Activated naive CD4-positive, alpha-beta T cell treated with anti-CD3 and anti-CD28 coated beads, Interleukin-2, amount 50 U/mL, for 24 hours (primary cell): ENCODE data around the gene B4GALT3.
A peak's percentile ranks its signal among the peaks of the same experiment; 100 is the strongest.

ENCODE experiments used
- H3K27ac Mint-ChIP-seq: one replicate; pipeline ENCODE4 v1.8.0; 2021; ENCODE audit warnings: mild to moderate bottlenecking, mixed read lengths
- H3K27me3 Mint-ChIP-seq: one replicate; pipeline ENCODE4 v1.8.0; 2021; ENCODE audit warnings: mixed read lengths
- H3K36me3 Mint-ChIP-seq: one replicate; pipeline ENCODE4 v1.8.0; 2021; ENCODE audit warnings: mixed read lengths
- H3K4me1 Mint-ChIP-seq: one replicate; pipeline ENCODE4 v1.8.0; 2021; ENCODE audit warnings: mixed read lengths
- H3K4me3 Mint-ChIP-seq: one replicate; pipeline ENCODE4 v1.8.0; 2021; ENCODE audit warnings: mild to moderate bottlenecking, mixed read lengths
- H3K9me3 Mint-ChIP-seq: one replicate; pipeline ENCODE4 v1.8.0; 2021; ENCODE audit warnings: mixed read lengths

B4GALT3 gene

DNA sequence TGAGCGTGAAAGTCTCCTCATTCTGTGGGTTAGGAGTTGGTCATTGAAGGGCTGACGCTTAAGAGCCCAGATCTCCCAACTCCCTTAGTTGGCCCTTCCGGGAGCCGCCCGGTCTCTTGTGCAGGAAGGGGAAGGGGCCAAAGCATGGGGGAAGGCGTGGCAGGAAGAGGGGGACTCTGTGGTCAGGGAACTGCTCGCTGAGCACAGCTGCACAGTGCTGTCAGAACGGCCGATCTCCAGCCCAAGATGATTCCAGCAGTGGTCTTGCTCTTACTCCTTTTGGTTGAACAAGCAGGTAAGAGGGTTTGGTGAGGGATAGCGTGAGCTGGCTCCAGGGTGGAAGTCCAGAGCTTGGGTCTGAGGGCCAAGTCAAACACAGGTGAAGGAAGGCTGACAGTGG lies 37.8 kb upstream of the B4GALT3 start, which contains the start of gene FCER1G:
TSS of gene FCER1G (plus strand) at position 220 of the 400 bp plus-strand sequence. CDS start at position 247, 27 bp downstream.
- H3K4me1 Mint-ChIP-seq, result peaks cover 50% of the 10 kb centered on the region
- H3K36me3 Mint-ChIP-seq, result peaks cover 19% of the 10 kb centered on the region
- H3K9me3 Mint-ChIP-seq, result no peaks in the 10 kb centered on the region
- peak within 1 kb of the TSS; percentile 66 for H3K4me3 Mint-ChIP-seq
- H3K27me3 Mint-ChIP-seq, result no peaks in the 10 kb centered on the region
- H3K27ac Mint-ChIP-seq, result peak within 1 kb of the TSS; percentile 65

DNA sequence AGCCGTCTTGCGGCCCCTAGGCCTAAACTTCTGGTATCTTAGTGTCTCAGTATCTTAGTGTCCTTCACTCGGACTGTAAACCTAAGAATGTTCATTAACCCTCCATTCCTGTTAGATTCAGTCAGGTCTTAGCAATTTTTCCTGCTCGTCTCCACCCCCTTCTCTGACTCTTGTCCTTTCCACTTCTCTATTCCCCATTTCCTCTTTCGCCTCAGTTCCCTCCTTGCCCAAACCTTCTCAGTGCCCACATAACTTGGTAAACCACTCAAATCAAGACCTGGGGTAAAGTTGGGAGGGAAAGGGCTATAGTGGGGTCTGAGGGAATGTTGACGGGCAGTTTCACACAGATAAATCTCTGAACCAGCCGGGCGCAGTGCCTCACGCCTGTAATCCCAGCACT lies 37.1 kb upstream of the B4GALT3 start:
- Mint-ChIP-seq H3K4me1 (peaks cover 50% of the 10 kb centered on the region), H3K27me3 (no peaks in the 10 kb centered on the region), H3K4me3 (no peak overlapping the region), H3K27ac (no peak overlapping the region), H3K9me3 (no peaks in the 10 kb centered on the region), H3K36me3 (peaks cover 26% of the 10 kb centered on the region)

GRCh38 chr1:161209790-161210409 lies 32.6 kb upstream of the B4GALT3 start:
- Mint-ChIP-seq H3K27me3 (no peaks in the 10 kb centered on the region), H3K36me3 (peaks cover 35% of the 10 kb centered on the region), H3K27ac (no peak overlapping the region), H3K4me3 (no peak overlapping the region), H3K4me1 (peaks cover 43% of the 10 kb centered on the region), H3K9me3 (no peaks in the 10 kb centered on the region)

GRCh38 chr1:161207173-161207572 lies 29.9 kb upstream of the B4GALT3 start:
- H3K4me1 Mint-ChIP-seq, result peaks cover 57% of the 10 kb centered on the region
- H3K36me3 Mint-ChIP-seq, result peaks cover 34% of the 10 kb centered on the region
- H3K4me3 Mint-ChIP-seq, result no peak overlapping the region
- no peaks in the 10 kb centered on the region for H3K27me3 Mint-ChIP-seq
- no peak overlapping the region for H3K27ac Mint-ChIP-seq
- no peaks in the 10 kb centered on the region for H3K9me3 Mint-ChIP-seq

DNA sequence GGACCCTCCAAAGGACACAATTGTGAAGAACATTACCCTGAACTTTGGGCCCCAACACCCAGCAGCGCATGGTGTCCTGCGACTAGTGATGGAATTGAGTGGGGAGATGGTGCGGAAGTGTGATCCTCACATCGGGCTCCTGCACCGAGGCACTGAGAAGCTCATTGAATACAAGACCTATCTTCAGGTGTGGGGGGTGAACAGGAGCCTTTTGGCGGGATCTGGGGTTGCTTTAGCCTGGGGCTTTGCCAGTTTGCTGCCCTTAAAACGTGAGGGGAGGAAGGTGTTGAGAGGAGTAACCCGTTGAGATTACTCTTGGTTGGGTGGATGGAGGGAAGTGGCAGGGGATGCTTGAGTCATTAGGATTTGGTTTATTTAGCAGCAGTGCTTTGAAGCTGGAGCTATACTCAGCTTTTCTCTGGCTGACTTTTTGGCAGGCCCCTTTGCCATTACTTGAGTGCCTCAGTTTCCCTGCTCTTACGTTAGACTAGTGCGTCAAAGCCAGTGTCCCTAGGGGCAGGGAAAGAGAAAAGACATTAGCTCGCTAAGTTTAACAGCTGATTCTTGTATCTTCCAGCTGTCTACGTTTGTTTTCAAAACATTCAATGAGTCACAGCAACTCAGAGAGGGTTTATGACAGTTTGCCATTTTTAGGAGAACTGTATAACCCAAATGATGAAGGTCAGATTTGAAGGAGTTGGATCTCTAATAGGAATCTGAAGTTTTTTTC lies 29.3 kb upstream of the B4GALT3 start:
- peaks cover 33% of the 10 kb centered on the region for H3K36me3 Mint-ChIP-seq
- peak overlapping the region; percentile 23 for H3K4me3 Mint-ChIP-seq
- H3K9me3 Mint-ChIP-seq, result no peaks in the 10 kb centered on the region
- H3K27me3 Mint-ChIP-seq, result no peaks in the 10 kb centered on the region
- H3K4me1 Mint-ChIP-seq, result peaks cover 63% of the 10 kb centered on the region
- H3K27ac Mint-ChIP-seq, result peak overlapping the region; percentile 80

DNA sequence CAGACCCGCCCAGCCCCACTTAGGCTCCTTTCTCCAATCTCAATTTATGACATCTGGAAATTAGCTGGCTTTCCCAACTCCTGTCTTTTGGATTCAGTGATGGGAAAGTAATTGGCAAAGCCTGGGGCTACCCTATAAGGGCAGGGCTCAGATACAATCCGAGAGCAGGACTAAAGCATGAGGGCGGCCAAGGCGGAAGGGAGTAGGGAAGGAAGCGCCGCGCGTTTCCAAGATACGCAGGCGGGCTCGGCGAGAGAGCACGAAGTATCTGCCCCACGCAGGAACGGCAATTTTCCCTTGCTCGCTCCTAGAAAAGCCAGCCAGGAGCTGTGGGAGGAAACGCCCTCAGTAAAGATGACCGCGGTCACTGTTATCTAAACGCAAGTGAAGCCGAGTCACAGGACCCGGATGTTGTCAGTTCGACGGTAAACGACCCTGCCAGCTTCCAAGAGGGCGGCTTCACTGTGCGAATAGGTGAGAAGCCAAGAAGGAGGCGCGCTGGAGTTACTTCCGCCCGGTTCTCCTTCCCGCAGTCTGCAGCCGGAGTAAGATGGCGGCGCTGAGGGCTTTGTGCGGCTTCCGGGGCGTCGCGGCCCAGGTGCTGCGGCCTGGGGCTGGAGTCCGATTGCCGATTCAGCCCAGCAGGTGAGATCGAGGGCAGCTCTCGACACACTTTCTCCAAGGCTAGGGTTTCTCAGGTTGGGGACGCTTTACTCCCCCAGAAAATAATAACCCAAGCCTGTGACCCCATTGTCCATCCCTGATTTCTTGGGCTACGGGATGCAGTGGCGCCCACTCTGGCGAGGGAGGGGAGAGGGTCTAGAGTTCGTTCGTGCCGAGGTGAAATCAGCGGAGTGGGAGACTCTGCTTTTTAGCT lies 24.8 kb upstream of the B4GALT3 start, which contains the start of gene NDUFS2:
TSS of gene NDUFS2 (plus strand) at position 532 of the 877 bp plus-strand sequence. CDS start at position 551, 19 bp downstream.
- peaks cover 20% of the 10 kb centered on the region for H3K36me3 Mint-ChIP-seq
- H3K4me3 Mint-ChIP-seq, result peak within 1 kb of the TSS; percentile 95
- peaks cover 74% of the 10 kb centered on the region for H3K4me1 Mint-ChIP-seq
- H3K9me3 Mint-ChIP-seq, result no peaks in the 10 kb centered on the region
- no peaks in the 10 kb centered on the region for H3K27me3 Mint-ChIP-seq
- peak within 1 kb of the TSS; percentile 98 for H3K27ac Mint-ChIP-seq

DNA sequence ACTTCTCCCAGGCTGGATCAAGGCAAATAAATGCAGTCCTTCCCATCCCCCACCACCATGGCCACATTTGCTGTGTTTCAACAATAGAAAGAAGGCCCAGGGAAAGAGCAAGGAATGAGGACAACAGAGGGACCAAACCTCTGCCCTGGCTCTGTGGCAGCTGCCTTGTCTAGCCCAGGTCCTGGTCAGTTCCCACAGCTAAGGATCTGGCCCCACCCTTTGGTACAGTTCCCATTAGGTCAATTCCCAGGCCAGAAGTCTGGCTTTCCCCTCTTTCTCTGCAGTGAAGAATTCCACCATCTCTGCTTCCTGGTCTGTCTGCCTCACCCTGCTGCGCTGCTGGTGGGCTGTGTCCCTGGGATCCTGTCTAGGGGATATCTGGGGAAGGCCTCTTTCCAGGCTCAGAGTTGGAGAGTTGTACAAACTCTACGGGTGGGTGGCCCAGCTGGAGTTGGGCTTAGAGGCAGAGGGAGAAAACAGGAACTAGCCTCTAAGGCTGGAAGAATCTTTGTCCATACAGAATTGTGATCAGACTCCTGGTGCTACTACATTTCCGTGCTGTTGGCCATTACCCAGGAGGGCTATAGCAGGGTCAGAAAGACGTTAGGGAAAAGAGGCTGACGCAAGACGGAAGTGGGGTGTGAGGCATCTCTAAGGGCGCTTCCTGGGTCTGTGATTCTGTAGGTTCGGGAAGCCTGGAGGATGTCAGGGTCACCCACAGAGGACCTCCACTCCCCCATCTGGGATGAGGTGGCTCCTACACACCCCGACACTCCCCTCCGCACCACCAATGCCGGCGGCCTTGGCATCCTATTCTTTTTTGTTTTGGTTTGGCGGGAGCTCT lies 23.9 kb upstream of the B4GALT3 start:
- peak overlapping the region; percentile 95 for H3K4me3 Mint-ChIP-seq
- H3K4me1 Mint-ChIP-seq, result peaks cover 67% of the 10 kb centered on the region
- H3K36me3 Mint-ChIP-seq, result peaks cover 17% of the 10 kb centered on the region
- peak overlapping the region; percentile 98 for H3K27ac Mint-ChIP-seq
- no peaks in the 10 kb centered on the region for H3K27me3 Mint-ChIP-seq
- H3K9me3 Mint-ChIP-seq, result no peaks in the 10 kb centered on the region

GRCh38 chr1:161200421-161200991 lies 23.2 kb upstream of the B4GALT3 start:
- H3K27ac Mint-ChIP-seq, result peak overlapping the region; percentile 95
- no peaks in the 10 kb centered on the region for H3K27me3 Mint-ChIP-seq
- H3K36me3 Mint-ChIP-seq, result peaks cover 15% of the 10 kb centered on the region
- no peaks in the 10 kb centered on the region for H3K9me3 Mint-ChIP-seq
- peak overlapping the region; percentile 64 for H3K4me3 Mint-ChIP-seq
- H3K4me1 Mint-ChIP-seq, result peaks cover 66% of the 10 kb centered on the region

DNA sequence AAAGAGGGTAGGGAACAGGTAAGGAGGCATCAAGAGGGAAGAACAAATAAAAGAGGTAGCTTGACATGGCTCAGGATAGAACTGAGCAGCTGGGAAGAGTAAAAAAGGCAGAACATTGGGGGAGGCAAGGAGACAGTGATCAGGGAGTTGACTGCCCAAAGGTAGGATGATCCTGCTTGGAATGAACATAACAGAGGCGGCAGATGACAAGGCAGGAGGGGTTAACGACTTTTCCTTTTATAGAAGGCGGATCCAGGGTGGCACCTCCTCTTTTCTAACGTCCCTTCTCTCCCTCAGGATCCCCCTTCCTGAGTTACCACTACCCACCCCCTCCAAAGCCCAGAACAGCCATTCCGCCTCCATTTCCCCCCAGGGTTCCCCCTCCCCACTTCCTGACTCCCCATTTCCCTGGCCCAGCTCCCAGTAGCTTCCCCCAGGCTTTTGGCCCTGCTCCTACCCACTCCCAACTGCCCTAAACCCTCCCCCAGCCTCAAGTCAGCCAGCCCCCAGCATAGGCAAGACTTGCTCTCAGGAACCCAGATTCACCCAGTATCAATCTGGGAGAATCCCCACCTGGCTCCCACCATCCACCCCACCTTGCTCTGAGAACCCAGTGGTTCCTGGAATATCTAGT lies 22.3 kb upstream of the B4GALT3 start:
- Mint-ChIP-seq H3K36me3 (peaks cover 12% of the 10 kb centered on the region), H3K4me3 (peak overlapping the region; percentile 2), H3K27me3 (no peaks in the 10 kb centered on the region), H3K27ac (peak overlapping the region; percentile 95), H3K9me3 (no peaks in the 10 kb centered on the region), H3K4me1 (peaks cover 68% of the 10 kb centered on the region)

GRCh38 chr1:161198897-161199431 lies 21.7 kb upstream of the B4GALT3 start, which contains the start of gene ADAMTS4:
Gene ADAMTS4 (minus strand): TSS chr1:161199054. CDS start chr1:161198627, 427 bp downstream.
- Mint-ChIP-seq H3K27me3 (no peaks in the 10 kb centered on the region), H3K4me1 (peaks cover 64% of the 10 kb centered on the region)

DNA sequence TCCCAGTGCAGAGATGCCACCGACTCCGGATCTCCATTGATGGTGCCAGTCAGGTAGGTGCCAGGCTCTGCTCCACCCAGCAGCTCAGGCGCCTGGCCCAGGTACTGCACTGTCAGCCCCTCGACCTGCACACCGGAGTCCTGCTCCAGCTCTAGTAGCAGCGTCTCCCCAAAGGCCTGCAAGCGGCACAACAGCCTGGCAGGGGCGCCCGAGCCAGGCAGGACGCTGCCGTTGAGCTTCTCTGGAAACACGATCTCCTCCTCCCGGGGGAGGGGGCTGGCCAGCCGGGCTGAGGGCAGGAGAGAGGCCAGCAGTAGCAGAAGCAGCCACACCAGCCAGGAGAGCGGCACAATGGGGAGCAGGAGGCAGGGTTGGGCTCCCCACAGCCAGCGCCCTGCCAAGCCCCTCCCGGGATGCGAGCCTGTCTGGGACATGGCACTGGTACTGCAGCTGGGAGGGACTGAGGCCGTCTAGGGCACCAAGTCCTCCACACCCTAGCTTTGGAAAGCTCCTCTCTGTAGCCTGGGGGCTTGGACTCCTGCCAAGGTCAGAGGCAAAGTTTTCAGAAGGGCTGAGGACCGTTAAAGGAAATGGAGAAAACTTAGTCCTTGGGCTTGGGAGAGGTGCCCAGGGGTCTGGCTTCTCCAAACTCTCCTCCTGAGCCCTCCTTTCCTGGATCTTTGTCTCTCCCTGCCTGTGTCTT lies 21.0 kb upstream of the B4GALT3 start:
- Mint-ChIP-seq H3K4me1 (peaks cover 58% of the 10 kb centered on the region), H3K27me3 (no peaks in the 10 kb centered on the region), H3K4me3 (no peak overlapping the region), H3K27ac (no peak overlapping the region), H3K9me3 (no peaks in the 10 kb centered on the region), H3K36me3 (peaks cover 2% of the 10 kb centered on the region)

More at GRCh38 chr1:161198897-161199431, 21.7 kb upstream of the B4GALT3 start, which contains the start of gene ADAMTS4:
- peak within 1 kb of the TSS; percentile 2 for H3K4me3 Mint-ChIP-seq
- H3K27ac Mint-ChIP-seq, result peak within 1 kb of the TSS; percentile 56
- H3K9me3 Mint-ChIP-seq, result no peaks in the 10 kb centered on the region
- H3K36me3 Mint-ChIP-seq, result peaks cover 5% of the 10 kb centered on the region

GRCh38 chr1:161197560-161198193 lies 20.4 kb upstream of the B4GALT3 start:
- Mint-ChIP-seq H3K27ac (no peak overlapping the region), H3K9me3 (no peaks in the 10 kb centered on the region), H3K36me3 (peaks cover 2% of the 10 kb centered on the region), H3K27me3 (no peaks in the 10 kb centered on the region), H3K4me1 (peaks cover 60% of the 10 kb centered on the region), H3K4me3 (no peak overlapping the region)
